ENCODE data around the gene TOR1AIP1. TPM values are rescaled to one million over a fixed set of nuclear protein-coding genes. Genes with fewer than 3 reads are reported as not detected.
A peak's percentile ranks its signal among the peaks of the same experiment; 100 is the strongest.

The TOR1AIP1 gene
- total RNA-seq, 4 donors from 2014 or later: 66.1 to 148 (median 68.8) TPM

DNA sequence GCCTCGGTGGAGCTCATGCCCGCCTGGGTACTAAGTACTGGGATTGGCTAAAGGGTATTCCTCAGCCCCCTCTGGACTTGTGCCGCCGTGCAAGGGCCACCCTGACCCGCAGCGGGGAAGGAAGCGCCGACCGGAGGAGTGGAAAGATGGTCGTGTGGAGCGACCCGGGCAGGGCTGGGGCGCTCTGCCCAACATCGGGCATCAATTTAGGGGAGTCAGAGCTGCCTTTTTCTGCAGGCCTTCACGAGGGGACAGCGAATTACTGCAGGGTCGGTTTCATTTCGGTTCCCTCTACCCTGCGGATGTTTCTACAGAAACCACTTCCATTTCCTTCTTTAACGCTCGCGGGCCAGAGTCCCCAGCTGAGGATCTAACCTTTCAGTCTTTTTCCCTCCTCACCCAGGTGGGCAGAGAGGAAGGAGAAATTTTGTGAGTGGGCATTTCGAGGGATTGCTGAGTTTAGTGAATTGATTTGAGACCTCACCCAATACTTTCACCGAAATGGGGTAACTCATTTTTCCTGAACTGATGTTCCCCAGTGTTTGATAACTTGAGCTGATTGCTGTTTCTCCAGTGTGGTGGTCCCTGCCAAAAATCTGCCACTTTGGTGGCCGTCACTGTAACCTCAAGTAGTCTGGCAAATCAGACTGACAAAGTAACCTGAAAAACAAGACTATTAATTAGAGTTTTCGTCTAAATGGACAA lies 1.1 kb downstream of the TOR1AIP1 start:
- DNase-seq: no peak
- in situ Hi-C loops (cut with MboI; ENCODE audit: low sequenced_read_pairs in 4 of 4): loop anchor here in 1 of 4 donors (5.0 to 25.0 kb wide), 2 partner anchors 89 to 279 kb away; partner anchors contain the start of gene QSOX1

DNA sequence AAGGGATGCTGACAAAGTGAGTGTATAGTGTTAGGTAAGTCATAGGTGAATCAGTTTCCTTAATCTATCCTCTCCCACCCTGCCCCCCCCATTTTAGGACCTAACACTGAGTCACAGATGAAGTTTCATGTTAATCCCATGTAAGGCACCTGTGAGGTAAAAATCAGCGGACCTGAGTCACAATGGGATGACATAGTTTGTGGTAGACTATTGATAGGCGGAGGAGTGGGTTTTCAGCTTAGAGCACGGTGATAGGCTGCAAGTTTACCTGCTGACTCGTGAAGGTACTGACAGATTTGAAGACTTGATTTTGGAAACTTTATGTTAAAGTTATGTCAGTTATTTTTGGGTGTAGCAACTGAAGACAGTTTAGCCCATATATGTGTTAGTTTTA lies 1.7 kb downstream of the TOR1AIP1 start:
- no peaks in the 10 kb centered on the region for H3K9me3 ChIP-seq
- H3K36me3 ChIP-seq: peaks cover 0 to 29% of the 10 kb centered on the region in 2 donors
- H3K27ac ChIP-seq: peak overlapping the region; percentile 92 to 99 (median 97)
- in situ Hi-C loops (cut with MboI; ENCODE audit: low sequenced_read_pairs in 4 of 4) (loop anchor here in 1 of 4 donors (5.0 to 25.0 kb wide), 2 partner anchors 89 to 279 kb away; partner anchors contain the start of gene QSOX1), intact Hi-C loops (cut with DNase I; ENCODE audit: low total_unique reads) (loop anchor here (5.0 kb wide), 1 partner anchor 89 kb away; no protein-coding TSS in a partner anchor)
- TF ChIP-seq POLR2A (IDR thresholded peaks at IDR 0.05): no peak
- H3K27me3 ChIP-seq: no peaks in the 10 kb centered on the region
- DNase-seq (no peak), ATAC-seq (no peak)
- H3K4me3 ChIP-seq: peak overlapping the region; percentile 64 to 97 (median 90)
- peaks cover 46 to 57% of the 10 kb centered on the region in 2 donors for H3K4me1 ChIP-seq

More for the DNA sequence above, 1.1 kb downstream of the TOR1AIP1 start:
- Histone ChIP-seq H3K27ac (peak overlapping the region; percentile 92 to 99 (median 97)), H3K4me1 (peaks cover 46 to 53% of the 10 kb centered on the region in 2 donors), H3K4me3 (peak overlapping the region; percentile 64 to 97 (median 90)), H3K9me3 (no peaks in the 10 kb centered on the region), H3K36me3 (peaks cover 0 to 29% of the 10 kb centered on the region in 2 donors), H3K27me3 (no peaks in the 10 kb centered on the region)
- no peak for TF ChIP-seq CTCF (IDR thresholded peaks at IDR 0.05 in 4 of 5, conservative IDR thresholded peaks at IDR 0.05 in 1 of 5)
- TF ChIP-seq POLR2A (IDR thresholded peaks at IDR 0.05): no peak
- ATAC-seq: no peak
- intact Hi-C loops (cut with DNase I; ENCODE audit: low total_unique reads): loop anchor here (5.0 kb wide), 1 partner anchor 89 kb away; no protein-coding TSS in a partner anchor

DNA sequence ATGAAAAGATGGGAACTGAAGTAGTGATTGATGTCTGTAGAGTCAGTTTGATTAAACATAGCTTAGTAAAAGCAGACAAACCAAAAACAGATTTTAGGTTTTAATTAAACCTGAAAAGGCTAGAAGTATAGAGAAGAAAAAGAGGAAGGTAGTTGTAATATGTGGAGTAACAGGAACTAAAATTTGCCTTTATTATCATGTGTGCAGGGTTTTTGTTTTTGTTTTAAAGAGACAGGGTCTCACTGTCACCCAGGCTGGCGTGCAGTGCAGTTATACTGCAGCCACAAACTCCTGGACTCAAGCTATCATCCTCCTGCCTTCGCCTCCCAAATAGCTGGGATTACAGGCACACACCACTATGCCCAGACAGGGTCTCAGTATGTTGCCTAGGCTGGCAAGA lies 6.0 kb downstream of the TOR1AIP1 start:
- in situ Hi-C loops (cut with MboI; ENCODE audit: low sequenced_read_pairs in 4 of 4) (loop anchor here in 1 of 4 donors (25.0 kb wide), 1 partner anchor 274 kb away; the partner anchor contains the start of gene QSOX1), intact Hi-C loops (cut with DNase I; ENCODE audit: low total_unique reads) (no loop called here)
- Histone ChIP-seq H3K4me3 (no peak overlapping the region), H3K4me1 (peaks cover 36 to 47% of the 10 kb centered on the region in 2 donors), H3K9me3 (no peaks in the 10 kb centered on the region), H3K27ac (no peak overlapping the region), H3K36me3 (peaks cover 0 to 66% of the 10 kb centered on the region in 2 donors), H3K27me3 (no peaks in the 10 kb centered on the region)
- TF ChIP-seq POLR2A (IDR thresholded peaks at IDR 0.05) (no peak), CTCF (IDR thresholded peaks at IDR 0.05 in 4 of 5, conservative IDR thresholded peaks at IDR 0.05 in 1 of 5) (no peak)
- ATAC-seq (no peak), DNase-seq (no peak)

- no peak overlapping the region for H3K27ac ChIP-seq
- DNase-seq (no peak), ATAC-seq (no peak)
- H3K27me3 ChIP-seq: no peaks in the 10 kb centered on the region
- no peaks in the 10 kb centered on the region for H3K9me3 ChIP-seq
- intact Hi-C loops (cut with DNase I; ENCODE audit: low total_unique reads) (no loop called here), in situ Hi-C loops (cut with MboI; ENCODE audit: low sequenced_read_pairs in 4 of 4) (loop anchor here in 1 of 4 donors (25.0 kb wide), 1 partner anchor 273 kb away; the partner anchor contains the start of gene QSOX1)
- H3K4me3 ChIP-seq: no peak overlapping the region
- H3K36me3 ChIP-seq: peaks cover 0 to 64% of the 10 kb centered on the region in 2 donors
- H3K4me1 ChIP-seq: peaks cover 23 to 34% of the 10 kb centered on the region in 2 donors
- no peak for TF ChIP-seq CTCF (IDR thresholded peaks at IDR 0.05 in 4 of 5, conservative IDR thresholded peaks at IDR 0.05 in 1 of 5)
- no peak for TF ChIP-seq POLR2A (IDR thresholded peaks at IDR 0.05)
Observed at GRCh38 chr1:179889589-179889988, 7.5 kb downstream of the TOR1AIP1 start.

DNA sequence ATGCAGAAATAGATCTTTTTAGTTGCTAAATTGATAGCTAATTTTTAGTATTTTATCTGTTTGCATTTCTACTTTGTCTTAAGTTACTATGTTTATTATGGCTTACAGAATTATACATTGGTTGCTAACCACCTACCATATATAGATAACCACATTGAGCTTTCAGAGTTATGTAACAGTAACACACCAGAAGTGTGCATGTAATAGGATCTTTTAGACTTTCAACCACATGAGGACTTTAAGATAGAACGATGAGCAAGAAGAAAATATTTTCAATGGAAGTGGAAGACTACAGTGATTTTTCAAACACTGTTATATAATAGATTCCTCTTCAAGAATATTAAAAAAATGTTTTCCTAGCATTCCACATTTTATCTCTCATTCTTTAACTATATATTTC lies 28.8 kb downstream of the TOR1AIP1 start:
- in situ Hi-C loops (cut with MboI; ENCODE audit: low sequenced_read_pairs in 4 of 4): loop anchor here in 3 of 4 donors (25.0 kb wide), 3 partner anchors 101 to 176 kb away; no protein-coding TSS in a partner anchor
- no peaks in the 10 kb centered on the region for H3K9me3 ChIP-seq
- ATAC-seq (peak; percentile 52 to 65), DNase-seq (no peak)
- H3K27me3 ChIP-seq: no peaks in the 10 kb centered on the region
- H3K36me3 ChIP-seq: peaks cover 0 to 71% of the 10 kb centered on the region in 2 donors
- TF ChIP-seq CTCF (IDR thresholded peaks at IDR 0.05 in 4 of 5, conservative IDR thresholded peaks at IDR 0.05 in 1 of 5): no peak
- TF ChIP-seq POLR2A (IDR thresholded peaks at IDR 0.05): no peak
- intact Hi-C loops (cut with DNase I; ENCODE audit: low total_unique reads): no loop called here
- H3K4me1 ChIP-seq: peaks cover 0 to 9% of the 10 kb centered on the region in 2 donors
- H3K27ac ChIP-seq: peak overlapping the region in 3 of 4 donors; percentile 40 to 64 (median 42)
- no peak overlapping the region for H3K4me3 ChIP-seq
